ENCODE data around the gene MAGI2. TPM values are rescaled to one million over a fixed set of nuclear protein-coding genes. Genes with fewer than 3 reads are reported as not detected.

Gene MAGI2
- total RNA-seq, 2 donors from 2014 or later = 3.9 to 10.5 TPM

- H3K27me3 ChIP-seq = no peaks in the 10 kb centered on the region
- ATAC-seq (no peak), DNase-seq (no peak)
- no peak overlapping the region for H3K27ac ChIP-seq
- no peak overlapping the region for H3K4me3 ChIP-seq
- no peaks in the 10 kb centered on the region for H3K9me3 ChIP-seq
- no peak for TF ChIP-seq CTCF (IDR thresholded peaks at IDR 0.05)
- intact Hi-C loops (cut with DNase I) = no loop called here
- no peaks in the 10 kb centered on the region for H3K4me1 ChIP-seq
- no peaks in the 10 kb centered on the region for H3K36me3 ChIP-seq (replicated peaks in 1 of 2; ENCODE audit: insufficient read depth in 1 of 2, low read depth in 2 of 2)
Measured at GRCh38 chr7:77971726-77972125, 1481.7 kb downstream of the MAGI2 start.

GRCh38 chr7:77967429-77967828 is 1486.0 kb downstream of the MAGI2 start:
- Histone ChIP-seq H3K27ac (no peak overlapping the region), H3K4me1 (no peaks in the 10 kb centered on the region), H3K36me3 (replicated peaks in 1 of 2; ENCODE audit: insufficient read depth in 1 of 2, low read depth in 2 of 2) (no peaks in the 10 kb centered on the region), H3K27me3 (no peaks in the 10 kb centered on the region), H3K4me3 (no peak overlapping the region), H3K9me3 (no peaks in the 10 kb centered on the region)
- no peak for TF ChIP-seq POLR2A (IDR thresholded peaks at IDR 0.05)
- TF ChIP-seq CTCF (IDR thresholded peaks at IDR 0.05) = no peak
- ATAC-seq = no peak
- intact Hi-C loops (cut with DNase I) = no loop called here
- no peak for DNase-seq

Small RNAs within 50 kb of the gene (small RNA-seq; reads per million reads assigned to genes)
- gene RNU6-337P = not detected
- gene RNU6-530P = not detected

All from body of pancreas (tissue), 4 donors.